ELR (cell line): ENCODE results near the gene SARS2.
"Not testable (repeated sequence)": the region's sequence is repeated elsewhere in the genome, so short reads cannot be mapped to it uniquely, and the experiment has no call there.

Source experiments
- DNase-seq: peaks from one replicate; pipeline ENCODE4 v3.0.0-alpha.2; 2015; ENCODE audit warnings: low read depth

Gene SARS2, protein sequence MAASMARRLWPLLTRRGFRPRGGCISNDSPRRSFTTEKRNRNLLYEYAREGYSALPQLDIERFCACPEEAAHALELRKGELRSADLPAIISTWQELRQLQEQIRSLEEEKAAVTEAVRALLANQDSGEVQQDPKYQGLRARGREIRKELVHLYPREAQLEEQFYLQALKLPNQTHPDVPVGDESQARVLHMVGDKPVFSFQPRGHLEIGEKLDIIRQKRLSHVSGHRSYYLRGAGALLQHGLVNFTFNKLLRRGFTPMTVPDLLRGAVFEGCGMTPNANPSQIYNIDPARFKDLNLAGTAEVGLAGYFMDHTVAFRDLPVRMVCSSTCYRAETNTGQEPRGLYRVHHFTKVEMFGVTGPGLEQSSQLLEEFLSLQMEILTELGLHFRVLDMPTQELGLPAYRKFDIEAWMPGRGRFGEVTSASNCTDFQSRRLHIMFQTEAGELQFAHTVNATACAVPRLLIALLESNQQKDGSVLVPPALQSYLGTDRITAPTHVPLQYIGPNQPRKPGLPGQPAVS

DNA sequence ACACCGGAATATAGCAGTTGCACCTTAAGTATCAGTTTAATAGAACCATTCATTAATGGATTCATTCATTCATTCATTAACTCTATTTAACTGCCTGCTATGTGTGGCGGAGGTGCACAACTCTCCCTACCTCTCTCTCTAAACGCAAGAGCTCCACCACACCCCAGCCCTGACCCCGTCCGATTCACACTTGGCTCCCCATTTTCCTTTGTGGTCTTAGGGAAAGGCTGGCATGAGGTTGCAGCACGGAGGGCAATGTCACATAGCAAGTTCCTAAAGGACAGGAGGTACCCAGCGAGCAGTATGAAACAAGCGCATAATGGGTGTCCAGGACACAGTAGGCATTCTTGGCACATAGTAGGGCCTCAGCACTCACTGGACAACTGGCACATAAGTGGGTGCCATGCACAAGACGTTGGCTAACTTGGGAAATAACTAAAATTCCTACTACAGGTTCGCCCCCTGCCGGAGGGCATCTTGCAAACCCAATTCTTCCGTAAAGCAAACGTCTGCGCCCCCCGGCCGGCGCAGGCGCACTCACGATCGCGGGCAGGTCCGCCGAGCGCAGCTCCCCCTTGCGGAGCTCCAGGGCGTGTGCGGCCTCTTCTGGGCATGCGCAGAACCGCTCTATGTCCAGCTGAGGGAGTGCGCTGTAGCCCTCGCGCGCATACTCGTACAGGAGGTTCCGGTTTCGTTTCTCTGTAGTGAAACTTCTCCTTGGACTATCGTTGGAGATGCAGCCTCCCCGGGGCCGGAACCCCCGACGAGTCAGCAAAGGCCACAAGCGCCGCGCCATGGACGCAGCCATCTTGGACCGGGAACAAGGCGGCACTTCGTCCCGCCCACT is at the start of gene SARS2:
SARS2 (minus strand) TSS at position 835 of the 847 bp plus-strand sequence; CDS start at position 808, 27 bp downstream.
- DNase-seq = peak; percentile 93

DNA sequence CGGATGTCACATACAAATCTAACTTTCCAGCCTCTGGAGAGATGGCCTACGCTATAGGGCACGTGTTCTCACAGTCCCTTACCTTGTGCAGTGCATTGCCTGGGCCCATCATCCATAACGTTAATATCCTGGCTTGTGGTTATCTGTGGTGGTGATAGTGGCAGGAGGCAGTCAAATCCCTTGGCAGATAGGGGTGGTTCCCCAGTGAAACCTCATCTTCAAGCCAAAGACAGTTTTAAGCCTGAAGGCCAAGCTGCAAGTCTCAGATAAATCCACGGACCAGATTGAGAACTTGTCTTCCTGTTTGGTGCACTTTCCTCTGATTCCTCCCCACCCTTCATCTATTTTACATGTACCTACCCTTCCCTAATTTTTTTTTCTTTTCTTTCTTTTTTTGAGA is 49.2 kb upstream of the SARS2 start:
- no peak for DNase-seq

DNA sequence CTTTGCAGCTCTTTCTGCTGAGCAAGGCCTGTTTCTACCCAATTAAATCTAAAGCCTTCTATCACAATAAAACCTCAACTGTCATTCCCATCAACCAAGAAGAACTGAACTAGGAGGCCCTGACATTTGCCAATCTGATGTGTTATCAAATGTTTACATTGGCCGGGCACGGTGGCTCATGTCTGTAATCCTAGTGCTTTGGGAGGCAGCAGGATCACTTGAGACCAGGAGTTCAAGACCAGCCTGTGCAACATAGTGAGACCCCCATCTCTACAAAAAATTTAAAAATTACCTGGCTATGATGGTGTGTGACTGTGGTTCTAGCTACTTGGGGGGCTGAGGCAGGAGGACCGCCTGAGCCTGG is 47.7 kb upstream of the SARS2 start:
- DNase-seq = no peak

DNA sequence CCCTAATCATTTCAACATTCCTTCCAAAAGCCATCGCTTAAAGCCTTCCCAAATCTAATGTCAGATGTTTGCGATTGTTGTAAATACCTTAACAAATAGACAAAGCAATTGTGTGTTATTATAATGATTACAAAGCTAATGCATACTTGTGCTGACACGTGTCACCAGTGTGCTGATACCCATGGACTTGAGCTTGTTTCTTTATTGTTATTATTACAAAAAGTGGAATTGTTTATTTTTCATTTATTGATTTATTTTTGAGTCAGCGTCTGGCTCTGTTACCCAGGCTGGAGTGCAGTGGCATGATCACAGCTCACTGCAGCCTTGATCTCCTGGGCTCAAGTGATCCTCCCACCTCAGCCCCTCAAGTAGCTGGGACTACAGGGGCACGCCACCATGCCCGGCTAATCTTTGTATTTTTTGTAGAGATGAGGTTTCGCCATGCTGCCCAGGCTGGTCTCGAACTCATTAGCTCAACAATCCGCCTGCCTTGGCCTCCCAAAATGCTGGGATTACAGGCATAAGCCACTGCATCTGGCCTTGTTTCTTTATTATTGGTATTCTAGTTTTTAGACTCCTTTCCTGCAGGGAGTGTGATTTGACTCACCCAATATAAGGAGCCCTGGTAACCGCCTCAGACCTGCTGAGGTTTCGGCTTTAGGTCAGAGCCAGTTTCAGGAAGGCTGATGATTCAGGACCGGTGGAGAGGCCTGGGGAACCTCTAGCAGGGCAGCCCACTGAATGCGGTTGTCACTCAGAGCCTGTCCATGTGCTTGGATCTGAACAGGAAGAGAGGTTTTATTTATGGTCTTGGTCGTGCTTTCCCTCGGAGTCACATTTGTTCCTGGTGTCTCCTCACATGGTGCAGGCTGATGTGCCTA is 47.1 kb upstream of the SARS2 start:
- DNase-seq = peak; percentile 68

DNA sequence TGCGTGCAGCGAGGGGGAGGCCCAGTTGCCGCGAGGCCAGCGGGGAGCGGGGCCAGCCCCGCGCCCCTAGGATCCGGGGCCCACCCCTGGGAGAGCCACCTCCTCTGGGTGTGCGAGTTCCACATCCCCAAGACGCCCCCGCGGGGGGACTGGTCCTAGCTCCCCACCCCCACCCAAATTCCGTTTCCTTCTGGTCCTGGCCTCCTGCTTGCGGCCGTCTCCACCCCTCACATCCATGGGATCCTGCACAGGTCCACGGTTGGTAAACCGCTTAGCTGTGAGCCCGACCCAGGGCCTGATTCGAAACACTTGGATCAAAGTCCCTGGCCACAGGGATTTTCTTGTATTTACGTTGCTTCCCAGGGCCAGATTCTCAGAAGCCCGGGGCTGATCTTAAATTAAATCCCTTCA is 45.3 kb upstream of the SARS2 start:
- peak; percentile 45 for DNase-seq

DNA sequence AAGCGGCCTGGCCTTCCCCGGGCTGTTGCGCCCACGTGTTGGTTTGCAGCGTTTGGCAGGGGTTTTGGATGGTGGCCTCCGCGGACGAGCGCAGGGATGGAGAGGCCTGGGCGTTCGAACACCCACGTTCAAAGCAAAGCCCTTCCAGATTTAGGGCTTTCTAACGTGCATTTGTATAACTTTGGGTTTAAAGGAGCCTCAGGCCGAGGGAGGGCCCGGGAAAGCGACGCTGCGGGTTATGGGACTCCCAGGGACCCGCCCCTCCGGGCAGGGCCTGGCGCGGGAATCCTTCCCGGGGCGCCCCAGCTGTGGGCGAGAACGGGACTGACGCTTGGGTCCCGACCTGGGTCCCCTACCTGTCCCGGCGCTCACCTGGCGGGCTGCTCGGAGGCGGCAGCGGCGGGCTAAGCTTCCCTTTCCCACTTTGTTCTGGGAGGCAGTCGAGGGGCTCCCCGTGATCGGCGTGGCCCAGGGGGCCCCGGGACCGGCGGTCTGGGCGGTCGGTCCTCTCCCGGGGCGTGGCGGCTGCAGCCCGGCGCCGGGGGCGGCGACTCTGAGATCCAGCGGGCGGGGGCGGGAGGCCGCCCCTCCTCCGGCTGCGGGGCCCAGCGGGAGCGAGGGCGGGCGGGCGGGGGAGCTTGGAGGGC is 44.8 kb upstream of the SARS2 start, which contains the start of gene FBXO17:
FBXO17 (minus strand) TSS at position 529 of the 647 bp plus-strand sequence. CDS start 25,423 bp downstream, outside the sequence.
- peak; percentile 68 for DNase-seq

DNA sequence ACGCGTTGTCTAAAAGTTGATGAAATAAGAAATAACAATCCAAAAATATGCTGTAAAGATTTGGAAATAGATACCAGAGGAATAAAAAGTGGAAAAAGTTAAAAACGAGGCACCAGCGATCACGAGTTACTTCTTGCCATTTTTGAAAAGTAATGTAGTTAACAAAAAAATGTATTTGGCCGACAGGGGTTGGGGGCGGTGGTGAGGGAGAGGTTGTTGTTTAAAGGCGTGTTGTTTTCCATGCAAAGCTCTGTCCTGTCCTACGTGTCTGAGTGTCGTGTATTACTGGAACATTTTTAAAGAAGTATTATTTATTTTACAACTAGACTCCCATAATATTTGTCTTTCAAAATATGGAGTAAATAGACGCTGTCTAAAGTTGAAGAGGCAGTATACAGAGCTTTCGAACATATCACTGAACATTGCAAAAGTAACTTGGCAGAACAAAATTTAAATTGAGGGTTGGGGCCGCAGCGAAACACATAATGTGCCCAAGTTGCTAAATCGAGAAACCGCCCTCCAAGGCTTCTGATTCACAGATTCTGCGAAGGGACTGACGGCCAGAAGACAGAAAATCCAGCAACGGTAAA is 44.2 kb upstream of the SARS2 start:
- peak; percentile 34 for DNase-seq

DNA sequence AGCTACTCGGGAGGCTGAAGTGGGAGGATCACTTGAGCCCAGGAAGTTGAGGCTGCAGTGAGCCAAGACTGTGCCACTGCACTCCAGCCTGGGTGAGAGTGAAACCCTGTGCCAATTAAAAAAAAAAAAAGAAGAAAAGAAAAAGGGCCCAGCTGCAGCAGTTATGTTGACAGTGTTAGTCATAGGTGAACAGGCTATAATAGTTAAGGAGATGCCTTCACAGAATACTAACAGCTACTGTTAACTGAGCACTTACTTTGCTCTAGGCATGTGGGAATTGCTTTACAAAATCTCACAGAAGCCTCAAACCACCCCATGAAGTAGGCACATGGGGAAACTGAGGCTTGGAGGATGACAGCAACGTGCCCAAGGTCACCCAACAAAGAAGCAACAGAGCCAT is 41.1 kb upstream of the SARS2 start:
- DNase-seq = peak; percentile 10

DNA sequence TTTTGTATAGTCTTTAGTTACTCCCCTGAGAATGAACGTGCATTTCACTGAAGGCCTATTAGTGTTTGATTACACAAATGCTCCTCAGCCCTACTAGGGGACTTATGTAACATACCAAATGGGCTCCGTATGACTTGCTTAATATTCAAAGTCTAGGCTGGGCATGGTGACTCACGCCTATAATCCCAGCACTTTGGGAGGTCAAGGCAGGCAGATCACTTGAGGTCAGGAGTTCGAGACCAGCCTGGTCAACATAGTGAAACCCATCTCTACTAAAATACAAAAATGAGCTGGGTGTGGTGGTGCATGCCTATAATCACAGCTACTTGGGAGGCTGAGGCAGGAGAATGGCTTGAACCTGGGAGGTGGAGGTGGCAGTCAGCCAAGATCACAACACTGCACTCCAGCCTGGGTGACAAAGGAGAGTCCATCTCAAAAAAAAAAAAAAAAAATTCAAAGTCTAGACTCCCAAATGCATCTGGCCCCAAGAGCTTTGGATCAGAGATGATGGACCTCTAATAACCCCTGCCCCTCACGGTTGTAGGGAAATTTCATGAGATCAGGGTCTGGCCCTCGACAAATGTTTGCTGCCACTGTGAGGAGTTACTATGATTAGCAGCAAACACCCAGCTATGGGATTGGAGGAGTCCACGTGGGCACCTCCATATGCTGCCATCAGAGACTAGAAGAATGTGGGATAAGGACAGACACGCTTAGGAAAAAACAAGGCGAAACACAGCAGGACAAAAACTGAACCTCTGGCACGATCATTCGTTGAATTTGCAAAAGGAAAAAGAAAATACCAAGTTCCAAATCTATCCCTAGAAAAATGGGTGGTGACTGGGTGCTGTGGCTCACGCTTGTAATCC is 40.3 kb upstream of the SARS2 start:
- peak; percentile 11 for DNase-seq

DNA sequence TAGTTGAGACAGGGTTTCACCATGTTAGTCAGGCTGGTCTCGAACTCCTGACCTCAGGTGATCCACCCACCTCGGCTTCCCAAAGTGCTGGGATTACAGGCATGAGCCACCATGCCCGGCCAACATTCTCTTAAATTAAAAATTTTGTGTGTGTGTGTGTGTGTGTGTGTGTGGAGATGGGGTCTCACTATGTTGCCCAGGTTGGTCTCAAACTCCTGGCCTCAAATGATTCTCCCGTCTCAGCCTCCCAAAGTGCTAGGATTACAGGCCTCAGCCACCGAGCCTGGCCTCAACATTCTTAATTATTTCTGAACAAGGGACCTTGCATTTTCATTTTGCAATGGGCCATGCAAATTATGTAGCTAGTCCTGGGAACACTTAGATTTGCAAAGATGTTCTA is 35.6 kb upstream of the SARS2 start:
- not testable (repeated sequence) for DNase-seq

DNA sequence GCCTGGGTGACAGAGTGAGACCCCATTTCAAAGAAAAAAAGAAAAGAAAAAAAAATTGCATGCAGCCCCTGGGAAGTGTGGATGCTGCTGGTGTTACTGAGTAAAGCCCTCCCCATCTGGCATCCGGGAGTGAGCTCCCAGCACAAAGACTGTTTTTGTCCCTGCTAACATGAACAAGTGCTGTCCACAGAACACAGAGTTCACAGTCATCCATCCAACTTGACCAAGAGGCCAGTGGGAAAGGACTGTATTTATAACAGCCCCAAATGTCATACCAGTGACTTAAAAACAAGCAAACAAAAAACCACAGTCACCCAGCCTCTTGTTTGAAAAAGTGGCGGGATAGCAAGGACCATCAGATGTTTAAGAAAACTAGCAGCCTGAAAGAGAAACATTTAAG is 34.2 kb upstream of the SARS2 start:
- no peak for DNase-seq

DNA sequence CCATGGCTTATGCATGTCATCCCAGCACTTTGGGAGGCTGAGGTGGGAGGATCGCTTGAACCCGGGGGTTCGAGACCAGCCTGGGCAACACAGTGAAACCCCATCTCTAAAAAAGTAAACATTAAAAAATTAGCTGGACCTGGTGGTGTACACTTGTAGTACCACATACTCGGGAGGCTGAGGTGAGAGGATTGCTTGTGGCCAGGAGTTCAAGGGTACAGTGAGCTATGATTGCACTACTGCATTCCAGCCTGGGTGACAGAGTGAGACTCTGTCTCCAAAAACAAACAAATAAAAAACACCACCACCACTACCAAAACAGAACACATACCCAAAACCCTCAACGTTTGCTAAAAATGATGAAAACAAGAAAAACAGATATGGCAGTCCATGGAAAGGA is 29.1 kb upstream of the SARS2 start:
- DNase-seq = no peak

DNA sequence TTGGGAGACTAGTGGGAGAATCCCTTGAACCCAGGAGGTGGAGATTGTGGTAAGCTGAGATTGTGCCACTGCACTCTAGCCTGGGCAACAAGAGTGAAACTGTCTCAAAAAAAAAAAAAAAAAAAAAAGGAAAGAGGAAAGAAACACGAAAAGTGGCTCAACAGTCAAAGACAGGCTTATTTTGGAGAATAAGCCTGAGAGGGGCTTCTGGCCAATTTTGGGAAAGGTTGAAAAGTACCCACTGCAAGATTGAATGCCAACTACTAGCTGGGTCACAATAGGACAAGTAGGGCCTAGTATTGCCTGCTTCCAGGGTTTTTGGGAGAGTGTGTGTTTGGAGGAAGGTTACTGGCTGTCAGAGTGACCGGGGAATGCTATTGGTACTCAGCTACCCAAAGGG is 27.7 kb upstream of the SARS2 start:
- no peak for DNase-seq

DNA sequence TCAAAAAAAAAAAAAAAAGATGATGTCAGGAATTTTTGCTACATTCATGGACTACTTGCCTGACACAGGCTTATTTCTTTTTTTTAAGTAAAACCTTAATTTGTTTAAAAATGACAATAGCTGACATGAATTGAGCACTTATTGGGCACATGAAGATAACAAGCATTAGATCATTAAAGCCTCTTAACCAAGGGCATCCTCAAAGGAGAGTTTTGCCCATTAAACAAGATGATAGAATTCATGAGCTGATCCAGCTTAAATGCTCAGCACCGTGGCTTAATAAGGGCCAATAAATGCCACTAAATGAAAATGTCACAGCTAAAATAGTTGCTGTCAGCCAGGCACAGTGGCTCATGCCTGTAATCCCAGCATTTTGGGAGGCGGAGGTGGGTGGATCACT is 25.7 kb upstream of the SARS2 start:
- no peak for DNase-seq

DNA sequence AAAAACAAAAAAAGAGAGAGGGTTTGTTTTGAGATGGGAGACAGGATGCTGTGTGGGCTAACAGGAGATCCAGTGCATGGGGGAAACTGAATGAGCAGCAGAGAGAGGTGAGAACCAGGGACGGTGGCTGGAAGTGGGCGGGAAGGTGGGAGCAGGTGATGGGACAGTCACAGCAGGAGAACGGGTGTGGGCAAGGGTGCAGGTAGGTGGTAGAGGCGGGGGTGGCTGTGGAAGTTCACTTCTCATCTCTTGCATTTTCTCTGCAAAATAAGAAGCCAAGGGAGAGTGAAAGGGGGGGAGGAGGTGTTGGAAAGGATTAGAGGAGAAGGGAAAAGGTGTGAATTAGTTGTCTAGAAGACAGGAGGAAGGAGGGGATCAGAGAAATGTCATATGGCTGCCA is 23.1 kb upstream of the SARS2 start:
- DNase-seq = no peak

DNA sequence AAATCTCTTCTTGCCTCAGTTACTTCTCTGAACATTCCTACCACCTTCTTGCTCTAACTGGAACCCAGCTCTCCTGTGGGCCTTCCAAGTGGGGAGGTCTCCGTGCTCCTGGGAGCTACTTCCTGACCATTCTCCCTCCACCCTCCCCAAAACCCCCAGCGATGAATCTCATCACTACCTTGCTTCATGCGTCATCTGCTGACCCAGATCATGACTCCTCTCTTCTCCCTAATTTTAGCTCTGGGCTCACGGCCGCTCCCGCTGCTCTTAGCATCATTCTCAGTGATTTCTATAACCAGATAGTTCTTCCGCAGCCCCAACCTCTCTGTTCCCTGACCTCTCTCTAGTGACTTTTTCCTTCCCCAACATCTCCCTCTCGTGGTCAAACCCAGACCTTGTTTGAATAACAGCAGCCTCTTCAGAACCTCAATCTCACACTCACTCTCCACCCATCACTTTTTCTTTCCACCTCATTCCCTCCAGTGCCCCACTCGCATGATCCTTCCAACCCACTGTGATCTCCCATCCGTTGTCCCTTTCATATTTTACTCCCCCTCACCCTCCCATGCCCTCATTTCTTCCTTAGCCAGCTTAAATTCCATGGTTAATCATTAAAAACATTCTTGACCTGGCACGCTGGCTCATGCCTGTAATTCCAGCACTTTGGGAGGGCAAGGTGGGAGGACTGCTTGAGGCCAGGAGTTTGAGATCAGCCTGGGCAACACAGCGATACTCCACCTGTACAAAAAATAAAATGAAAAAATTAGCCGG is 22.0 kb upstream of the SARS2 start:
- DNase-seq = peak; percentile 29

DNA sequence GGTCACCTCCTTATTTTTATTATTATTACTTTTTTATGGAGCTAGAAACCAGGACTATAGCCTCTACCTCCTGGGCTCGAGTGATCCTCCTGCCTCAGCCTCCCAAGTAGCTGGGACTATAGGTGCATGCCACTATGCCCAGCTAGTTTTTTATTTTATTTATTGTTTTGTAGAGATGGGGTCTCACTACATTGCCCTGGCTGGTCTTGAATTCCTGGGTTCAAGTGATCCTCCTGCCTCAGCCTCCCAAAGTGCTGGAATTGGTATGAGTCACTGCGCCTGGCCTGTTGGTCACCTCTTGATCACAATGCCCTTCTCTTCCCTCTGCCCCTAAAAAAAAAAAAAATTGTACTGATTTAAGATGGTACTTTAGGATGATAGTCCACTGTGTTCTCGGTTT is 20.6 kb upstream of the SARS2 start:
- no peak for DNase-seq

DNA sequence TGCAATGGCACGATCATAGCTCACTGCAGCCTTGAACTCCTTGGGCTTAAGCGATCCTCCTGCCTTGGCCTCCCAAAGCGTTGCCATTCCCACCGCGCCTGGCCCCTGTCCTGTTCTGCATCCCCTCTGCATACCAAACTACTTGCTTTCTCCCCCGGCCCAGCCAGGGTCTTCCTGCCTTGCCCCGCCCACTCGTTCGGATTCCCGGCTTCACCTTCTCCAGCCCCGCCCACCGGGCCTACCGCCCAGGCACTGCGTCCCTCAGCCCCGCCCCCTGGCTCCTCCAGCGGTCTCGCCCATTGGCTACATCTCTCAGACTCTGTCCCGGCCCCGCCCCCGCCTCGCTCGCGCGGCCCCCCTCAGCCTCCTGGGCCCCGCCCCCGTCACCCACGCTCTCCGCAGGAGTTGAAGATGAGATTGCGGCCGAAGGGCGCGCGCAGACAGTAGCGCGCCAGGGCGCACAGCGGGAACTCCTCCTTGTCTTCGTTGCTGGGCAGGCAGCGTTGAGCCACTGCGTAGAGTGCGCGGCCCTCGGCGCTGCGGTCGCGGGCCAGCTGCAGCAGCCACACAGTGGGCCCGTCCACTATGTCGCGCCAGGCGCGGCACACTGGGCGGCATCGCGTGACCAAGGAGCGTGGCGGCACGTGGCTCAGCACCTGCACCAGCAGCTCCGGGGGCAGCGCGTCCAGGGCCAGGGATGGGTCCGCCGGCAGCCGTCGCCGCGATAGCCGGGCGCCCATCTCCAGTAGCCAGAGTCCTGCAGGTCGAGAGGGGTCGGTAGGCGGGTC is 19.2 kb upstream of the SARS2 start:
- peak; percentile 22 for DNase-seq
